Activated effector memory CD4-positive, alpha-beta T cell treated with Interleukin-2 at 50 U/mL for 16 hours (primary cell): ENCODE data around the gene DPPA2.
"Not testable (repeated sequence)": the region's sequence is repeated elsewhere in the genome, so short reads cannot be mapped to it uniquely, and the experiment has no call there.

Experiments used
- DNase-seq: peaks from one replicate; pipeline ENCODE4 v3.0.0-alpha.2; 2020

DPPA2 gene

DNA sequence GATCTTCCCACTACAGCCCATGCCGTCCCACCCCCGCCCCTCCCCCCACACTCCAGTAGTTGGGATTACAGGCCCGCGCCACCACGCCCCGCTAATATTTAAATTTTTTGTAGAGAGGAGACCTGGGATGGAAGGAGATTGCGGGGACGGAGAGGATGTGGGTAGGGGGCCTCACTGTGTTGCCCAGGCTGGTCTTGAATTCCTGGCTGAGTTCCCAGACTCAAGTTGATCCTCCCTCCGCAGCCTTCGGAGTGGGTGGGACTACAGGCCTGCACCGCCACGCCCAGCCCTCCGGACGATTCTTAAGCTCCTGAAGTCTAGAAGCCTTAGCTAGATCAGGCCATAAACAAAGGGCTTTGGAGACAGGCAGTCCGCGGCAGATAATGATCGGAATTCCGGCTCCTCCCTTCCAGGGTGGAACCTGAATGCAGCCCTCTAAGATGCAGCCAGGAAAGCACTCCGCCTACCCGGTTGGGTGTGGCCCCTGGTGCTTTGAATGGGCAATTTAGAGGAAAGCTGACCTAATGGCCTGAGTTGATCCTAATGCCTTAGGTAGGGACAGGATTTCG is at the start of gene DPPA2:
TSS of gene DPPA2 (minus strand) at position 356 of the 569 bp plus-strand sequence. CDS start 1,975 bp downstream, outside the sequence.
- no peak for DNase-seq

DNA sequence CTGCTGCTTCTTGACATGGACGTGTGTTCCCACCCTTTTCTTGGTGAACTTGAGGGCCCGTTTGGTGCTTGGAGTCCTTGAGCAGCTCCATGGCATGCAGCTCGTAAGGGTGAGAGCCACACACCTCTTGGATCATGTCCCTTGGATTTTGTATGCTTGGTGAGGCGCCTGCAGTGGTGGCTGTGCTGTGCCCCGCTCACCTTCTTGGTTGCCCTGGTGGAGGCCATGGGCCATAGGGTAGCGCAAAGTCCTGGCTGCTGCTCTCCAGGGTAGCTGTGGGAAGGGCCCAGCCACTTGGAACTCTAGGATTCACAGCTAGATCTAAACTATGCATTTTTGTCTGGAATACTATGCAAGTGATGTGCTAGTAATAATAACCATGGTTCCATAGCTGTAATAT is 47.8 kb upstream of the DPPA2 start:
- no peak for DNase-seq

- no peak for DNase-seq
Observed at GRCh38 chr3:109363634-109364033, 47.3 kb upstream of the DPPA2 start.

GRCh38 chr3:109362823-109363222 is 46.5 kb upstream of the DPPA2 start:
- no peak for DNase-seq

- DNase-seq: not testable (repeated sequence)
Observed at GRCh38 chr3:109358809-109359208, 42.5 kb upstream of the DPPA2 start.

GRCh38 chr3:109356442-109357155 is 40.3 kb upstream of the DPPA2 start:
- DNase-seq: no peak

- DNase-seq: no peak
Observed at GRCh38 chr3:109355625-109356441, 39.5 kb upstream of the DPPA2 start.

GRCh38 chr3:109353057-109353456 is 36.7 kb upstream of the DPPA2 start:
- no peak for DNase-seq

DNA sequence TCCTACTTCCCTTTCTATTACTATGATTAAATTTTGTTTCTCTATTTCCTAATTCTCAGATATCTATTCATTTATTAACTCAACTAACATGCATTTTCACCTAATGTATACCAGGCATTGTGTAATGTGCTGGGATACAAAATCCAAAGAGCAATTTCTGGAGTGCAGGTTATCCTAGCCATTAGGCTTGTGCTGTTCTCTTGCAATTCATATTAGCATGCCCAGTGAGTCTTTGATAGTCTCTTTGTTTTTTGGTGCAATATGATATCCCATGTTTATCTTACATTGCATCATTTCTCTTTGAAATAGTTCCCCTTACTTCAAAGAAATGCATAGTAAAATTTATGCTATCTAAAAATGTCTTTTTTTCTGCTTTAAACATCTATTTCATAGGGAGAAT is 34.9 kb upstream of the DPPA2 start:
- no peak for DNase-seq

- no peak for DNase-seq
Observed at GRCh38 chr3:109346770-109347295, 30.5 kb upstream of the DPPA2 start.

GRCh38 chr3:109346099-109346498 is 29.8 kb upstream of the DPPA2 start:
- no peak for DNase-seq

DNA sequence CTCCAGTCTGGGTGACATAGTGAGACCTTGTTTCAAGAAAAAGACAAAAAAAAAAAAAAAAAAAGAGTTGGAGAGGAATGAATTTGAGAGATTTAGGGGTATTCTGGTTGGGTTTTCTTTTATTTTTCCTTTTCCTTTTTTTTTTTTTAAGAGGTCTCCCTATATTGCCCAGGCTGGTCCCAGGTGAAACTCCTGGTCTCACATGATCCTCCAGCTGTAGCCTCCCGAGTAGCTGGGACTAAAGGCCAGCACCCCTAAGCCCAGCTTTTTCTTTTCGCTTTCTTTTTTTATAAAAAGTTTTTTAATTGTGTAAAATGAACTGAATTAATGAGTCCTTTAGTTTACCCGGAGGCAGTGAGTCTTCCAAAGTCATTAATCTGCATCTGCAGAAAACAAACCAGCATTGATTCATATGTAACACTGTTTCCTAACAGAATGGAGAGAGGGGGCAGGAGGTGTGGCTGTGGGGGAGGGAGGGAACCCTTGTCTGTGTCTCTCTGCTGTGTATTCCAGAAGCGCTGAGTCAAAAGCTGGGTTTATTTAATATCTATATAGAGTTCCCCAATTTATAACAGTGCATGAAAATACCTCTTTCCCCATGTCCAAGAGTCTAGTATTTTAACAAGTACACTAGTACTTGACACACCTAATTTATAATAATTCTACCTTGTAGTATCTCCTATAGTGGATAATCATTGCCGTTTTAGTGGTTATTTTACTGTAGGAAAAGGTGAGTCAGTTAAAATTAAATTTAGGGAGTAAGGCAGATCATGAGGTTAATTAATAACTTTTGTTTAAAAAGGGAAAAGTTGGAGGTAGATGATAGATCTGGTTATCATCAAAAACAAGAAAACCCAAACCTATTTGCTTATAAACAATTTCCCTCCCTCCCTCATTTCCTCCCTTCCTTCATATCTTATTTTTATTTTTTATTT is 23.7 kb upstream of the DPPA2 start:
- DNase-seq: no peak

GRCh38 chr3:109339197-109339596 is 22.9 kb upstream of the DPPA2 start:
- DNase-seq: no peak

DNA sequence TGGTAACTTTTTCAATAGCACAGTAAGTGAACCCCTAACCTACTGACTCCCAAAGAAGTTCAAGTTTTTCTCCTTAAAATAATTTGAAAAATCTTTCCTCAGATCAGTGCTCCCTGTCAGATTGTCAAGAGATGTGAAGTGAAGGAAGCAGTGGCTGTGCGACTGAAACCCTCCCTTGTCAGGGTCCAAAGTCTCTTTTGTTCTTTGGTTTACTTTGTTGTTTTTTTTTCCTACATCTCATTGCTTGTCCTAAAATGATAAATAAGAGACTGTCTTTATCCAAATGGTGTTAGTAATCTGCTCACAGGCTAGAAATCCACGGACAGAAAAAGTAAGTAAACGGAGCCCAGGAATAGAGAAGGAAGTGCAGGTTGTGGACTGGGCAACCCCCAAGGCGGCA is 22.0 kb upstream of the DPPA2 start:
- no peak for DNase-seq

DNA sequence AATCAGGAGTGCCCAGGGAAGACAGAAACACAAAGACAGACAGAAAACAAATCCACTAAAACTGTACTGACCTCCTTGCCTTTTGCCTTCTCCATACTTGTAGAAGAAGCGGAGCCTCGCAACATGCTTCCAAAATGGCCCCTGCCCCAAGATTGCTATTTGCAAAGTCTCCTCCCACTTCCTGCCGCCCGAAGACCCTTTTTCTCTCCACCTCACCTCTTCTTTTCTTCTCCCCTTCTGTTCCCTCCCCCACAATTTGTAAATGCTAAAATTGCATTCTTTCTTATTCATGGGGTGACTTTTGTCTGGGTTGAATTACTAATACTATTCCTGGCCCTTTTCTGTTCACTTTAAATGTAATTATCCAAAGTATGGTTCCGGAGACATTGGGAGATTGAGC is 21.1 kb upstream of the DPPA2 start, which contains the start of gene DPPA4:
TSS of gene DPPA4 (minus strand) at position 154 of the 400 bp plus-strand sequence. CDS start at position 125, 29 bp downstream.
- DNase-seq: no peak

- no peak for DNase-seq
Observed at GRCh38 chr3:109336291-109336861, 20.1 kb upstream of the DPPA2 start.

- no peak for DNase-seq
Observed at GRCh38 chr3:109334572-109334971, 18.3 kb upstream of the DPPA2 start.

- DNase-seq: no peak
Observed at GRCh38 chr3:109331692-109332091, 15.4 kb upstream of the DPPA2 start.

- DNase-seq: no peak
Observed at GRCh38 chr3:109330405-109330804, 14.1 kb upstream of the DPPA2 start.

GRCh38 chr3:109328202-109328601 is 11.9 kb upstream of the DPPA2 start:
- DNase-seq: no peak

- no peak for DNase-seq
Observed at GRCh38 chr3:109325657-109326056, 9.3 kb upstream of the DPPA2 start.

- DNase-seq: no peak
Observed at GRCh38 chr3:109325109-109325508, 8.8 kb upstream of the DPPA2 start.
